Kidney capillary endothelial cell (primary cell): ENCODE measurements around the gene PRKN.

Experiments
- DNase-seq: peaks from one replicate; pipeline ENCODE4 v3.0.0-alpha.2; 2018; ENCODE audit warnings: low spot score

PRKN gene

DNA sequence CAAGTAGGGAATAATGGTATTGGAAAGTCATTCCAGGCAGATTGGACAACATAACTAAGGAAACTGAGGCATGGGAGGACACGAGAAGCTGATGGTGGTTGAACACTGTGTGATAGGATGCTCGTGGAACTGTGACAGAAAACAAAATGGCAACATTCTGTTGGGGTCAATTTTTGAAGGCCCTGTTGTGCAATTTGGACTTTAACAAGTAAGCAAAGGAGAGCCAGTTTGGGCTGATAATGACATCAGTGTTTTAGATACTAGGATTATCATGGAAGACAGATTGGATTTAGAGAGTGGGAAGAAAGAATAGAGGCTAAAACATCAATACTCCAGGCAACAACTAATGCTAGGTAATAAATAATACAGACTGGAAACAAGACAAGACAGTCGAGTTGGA lies 53.1 kb downstream of the PRKN start:
- no peak for DNase-seq

- no peak for DNase-seq
These were observed 55.9 kb downstream of the PRKN start for GRCh38 chr6:162671580-162672165.

DNA sequence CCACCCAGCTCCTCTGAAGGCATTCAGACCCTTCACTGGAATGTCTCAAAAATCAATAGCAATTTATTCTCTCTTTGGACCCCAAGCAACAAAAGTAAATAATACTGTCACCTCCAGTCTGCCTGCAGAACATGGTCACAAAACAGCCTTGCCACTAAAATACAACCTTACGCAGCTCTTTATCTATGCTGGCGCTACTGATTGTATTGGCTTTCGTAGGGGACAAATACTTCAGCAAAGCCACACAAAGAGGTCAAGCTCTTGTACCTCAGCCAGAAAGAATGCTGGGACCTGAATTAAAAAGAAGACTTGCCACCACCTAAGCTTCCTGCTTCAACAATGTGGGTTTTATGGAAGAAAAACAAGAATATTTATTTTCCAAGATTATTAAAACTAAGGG lies 57.2 kb downstream of the PRKN start:
- no peak for DNase-seq

GRCh38 chr6:162666246-162666645 lies 61.3 kb downstream of the PRKN start:
- no peak for DNase-seq

DNA sequence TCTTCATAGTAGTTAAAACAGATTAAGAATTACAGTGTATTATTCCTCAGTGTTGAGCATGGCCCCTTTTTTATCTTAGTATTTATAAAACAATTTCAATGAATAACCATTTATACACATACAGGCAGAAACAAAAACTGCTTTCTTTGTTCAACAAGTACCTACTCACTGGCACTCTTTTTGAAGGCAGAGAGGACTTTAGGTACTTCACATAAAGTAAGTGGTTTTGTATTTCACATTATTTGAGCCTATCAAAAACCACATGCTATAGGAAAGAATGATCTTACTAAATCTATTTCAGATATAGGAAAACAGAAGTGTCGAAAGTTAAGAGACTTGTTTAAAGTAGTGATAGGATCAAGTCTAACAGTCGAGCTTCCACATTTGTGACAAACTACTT lies 73.8 kb downstream of the PRKN start:
- no peak for DNase-seq

- no peak for DNase-seq
These were observed 76.1 kb downstream of the PRKN start for GRCh38 chr6:162651505-162651904.

DNA sequence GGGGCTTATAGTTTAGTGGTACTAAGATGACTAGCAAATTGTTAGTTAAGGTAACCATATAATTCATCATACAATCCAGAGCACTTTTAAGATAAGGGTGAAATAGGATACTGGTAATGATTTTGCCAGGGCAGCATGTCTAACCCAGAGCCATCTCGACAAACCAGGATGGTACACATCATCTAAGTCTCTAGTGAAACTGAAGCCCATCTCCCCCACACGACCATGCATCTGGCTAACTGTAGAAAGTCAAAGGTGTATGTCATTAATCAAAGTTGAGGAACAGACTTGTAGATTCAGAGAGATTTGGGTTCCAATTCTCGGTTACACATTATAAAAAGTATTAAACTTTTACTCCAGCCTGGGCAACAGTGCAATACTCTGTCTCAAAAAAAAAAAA lies 78.3 kb downstream of the PRKN start:
- no peak for DNase-seq

GRCh38 chr6:162644153-162644552 lies 83.4 kb downstream of the PRKN start:
- DNase-seq, result no peak

- no peak for DNase-seq
These were observed 86.8 kb downstream of the PRKN start for GRCh38 chr6:162640756-162641155.

DNA sequence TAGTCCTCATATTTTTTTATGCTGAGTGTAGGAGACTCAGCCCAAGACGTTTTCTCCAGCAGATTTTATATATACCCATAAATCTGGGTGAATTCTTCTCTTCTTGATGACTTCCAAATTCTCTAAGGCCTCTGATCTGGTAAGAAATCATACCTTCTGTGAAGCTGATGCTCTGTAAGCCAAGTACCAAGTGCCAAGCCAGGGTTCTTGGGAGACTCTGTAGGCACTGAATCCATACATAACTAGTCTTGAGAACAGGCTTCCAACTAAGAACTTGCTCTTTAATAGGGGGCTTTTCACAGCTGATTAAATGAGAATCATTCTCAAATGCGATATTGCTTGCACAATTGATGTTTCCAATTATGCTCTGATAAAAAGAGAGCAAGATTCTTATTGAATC lies 87.6 kb downstream of the PRKN start:
- DNase-seq, result no peak

- no peak for DNase-seq
These were observed 88.5 kb downstream of the PRKN start for GRCh38 chr6:162638931-162639574.

DNA sequence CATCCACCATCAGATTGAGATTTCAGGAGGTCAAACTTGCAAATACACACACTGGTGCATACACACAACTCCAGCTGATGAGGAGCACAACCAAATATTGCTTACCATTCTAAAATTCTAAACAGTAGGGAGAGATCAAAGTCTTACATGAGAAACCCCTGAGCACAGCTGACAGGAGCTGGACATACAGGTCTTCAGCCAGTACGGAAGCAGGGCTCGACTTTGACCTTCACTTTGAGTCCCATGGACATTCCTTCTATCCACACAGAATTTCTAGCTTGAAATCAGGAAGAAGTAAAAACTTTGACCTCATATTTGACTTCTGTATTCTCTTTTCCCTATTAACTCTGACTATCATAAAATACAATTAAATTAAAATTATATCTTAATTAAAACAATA lies 90.2 kb downstream of the PRKN start:
- DNase-seq, result no peak

GRCh38 chr6:162636167-162636566 lies 91.4 kb downstream of the PRKN start:
- no peak for DNase-seq

DNA sequence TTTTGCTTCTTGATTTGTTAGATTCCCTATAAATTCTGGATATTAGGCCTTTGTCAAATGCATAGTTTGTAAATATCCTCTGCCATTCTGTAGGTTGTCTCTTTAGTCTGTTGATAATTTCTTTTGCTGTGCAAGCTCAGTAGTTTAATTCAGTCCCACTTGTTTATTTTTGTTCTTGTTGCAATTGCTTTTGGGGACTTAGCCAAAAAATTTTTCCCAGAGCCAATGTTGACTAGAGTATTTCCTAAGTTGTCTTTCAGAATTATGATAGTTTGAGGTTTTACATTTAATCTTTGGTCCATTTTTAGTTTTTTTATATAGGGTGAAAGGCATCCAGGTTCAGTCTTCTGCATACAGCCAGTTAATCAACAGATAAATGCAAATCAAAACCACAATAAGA lies 96.0 kb downstream of the PRKN start:
- no peak for DNase-seq

DNA sequence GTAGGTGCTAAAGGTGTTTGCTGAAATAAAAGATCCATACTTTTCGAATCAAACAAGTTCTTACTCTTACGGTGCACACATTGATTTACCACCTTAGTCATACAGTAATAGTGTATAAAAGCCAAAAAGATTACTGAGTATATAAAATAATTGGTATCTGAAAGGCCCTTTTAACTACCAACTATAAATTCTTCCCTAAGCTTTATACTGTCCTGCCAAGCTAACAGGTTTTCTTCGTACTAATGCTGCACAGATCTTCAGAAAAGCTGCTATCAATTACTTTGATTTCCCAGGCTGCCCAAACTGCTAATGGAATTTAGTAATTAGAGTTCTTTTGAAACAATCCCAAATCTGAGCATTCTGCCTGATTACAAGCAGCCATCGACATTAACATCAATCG lies 97.5 kb downstream of the PRKN start:
- no peak for DNase-seq

DNA sequence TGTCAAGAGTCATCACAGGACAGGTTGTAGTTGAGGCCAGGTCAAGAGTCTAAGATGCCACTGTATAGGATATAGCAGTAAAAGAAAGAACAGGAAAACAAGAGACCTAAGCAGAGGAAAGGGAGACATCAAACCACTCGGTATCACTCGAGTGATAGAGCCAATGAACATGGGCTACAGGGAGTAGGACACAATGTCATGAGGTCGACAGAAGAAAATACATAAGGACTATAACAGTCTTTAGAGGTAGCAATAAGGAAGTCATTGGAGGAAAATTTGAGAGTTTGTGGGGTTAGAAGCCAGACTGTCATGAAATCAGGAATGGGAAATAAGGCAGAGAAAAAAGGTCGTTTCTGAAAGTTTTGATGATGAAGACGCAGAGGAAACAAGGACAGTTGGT lies 99.7 kb downstream of the PRKN start:
- no peak for DNase-seq

DNA sequence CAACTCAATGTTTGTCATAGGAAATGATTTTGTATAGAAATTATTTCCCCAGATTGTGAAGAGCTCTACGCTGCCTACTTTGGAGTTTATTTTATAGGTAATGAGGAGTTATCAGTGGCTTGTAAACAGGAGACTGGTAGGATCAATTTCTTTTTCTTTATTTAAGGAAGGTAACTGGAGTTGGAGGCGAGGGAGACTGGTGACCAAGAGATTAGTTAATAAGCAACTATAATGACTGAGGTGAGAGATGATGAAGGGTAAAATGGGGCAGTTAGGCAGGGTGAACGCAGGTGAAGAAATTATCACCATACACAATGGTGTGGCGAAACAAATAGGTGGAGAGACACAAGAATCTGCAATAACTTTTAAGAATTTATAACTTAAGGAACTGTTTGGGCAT lies 100.2 kb downstream of the PRKN start:
- no peak for DNase-seq

- no peak for DNase-seq
These were observed 100.7 kb downstream of the PRKN start for GRCh38 chr6:162626869-162627268.

DNA sequence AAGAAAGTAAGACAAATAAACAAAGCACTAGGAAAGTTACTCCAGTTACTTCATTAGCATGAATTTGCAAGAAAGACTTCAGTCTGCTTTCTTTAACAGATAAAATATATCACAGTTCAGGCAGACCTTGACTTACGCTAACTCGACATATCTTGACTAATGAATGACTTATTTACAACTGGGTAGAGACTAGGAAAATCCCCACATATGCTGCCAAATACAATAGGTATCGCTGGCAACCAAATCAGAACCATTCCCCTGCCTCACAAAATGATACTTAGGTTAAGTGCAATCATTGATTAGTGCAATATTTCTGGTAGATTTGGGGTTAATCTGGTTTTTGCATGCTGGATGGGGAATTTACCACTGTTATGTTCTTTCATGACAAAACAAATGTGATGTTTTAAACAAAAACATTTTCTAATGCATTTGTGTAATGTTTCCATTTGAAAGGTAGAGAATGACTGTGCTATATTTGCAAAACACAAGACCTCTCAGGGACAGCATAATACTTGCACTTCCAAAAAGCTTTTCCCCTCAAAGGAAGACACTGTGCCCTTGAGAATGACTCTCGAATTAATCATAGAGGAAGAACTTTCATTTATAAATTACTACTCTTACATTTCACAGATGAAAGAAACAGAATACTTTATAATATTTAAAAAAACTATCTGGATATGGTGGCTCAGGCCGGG lies 101.6 kb downstream of the PRKN start:
- DNase-seq, result no peak

- no peak for DNase-seq
These were observed 105.0 kb downstream of the PRKN start for GRCh38 chr6:162622572-162622971.

GRCh38 chr6:162621246-162621645 lies 106.3 kb downstream of the PRKN start:
- no peak for DNase-seq

DNA sequence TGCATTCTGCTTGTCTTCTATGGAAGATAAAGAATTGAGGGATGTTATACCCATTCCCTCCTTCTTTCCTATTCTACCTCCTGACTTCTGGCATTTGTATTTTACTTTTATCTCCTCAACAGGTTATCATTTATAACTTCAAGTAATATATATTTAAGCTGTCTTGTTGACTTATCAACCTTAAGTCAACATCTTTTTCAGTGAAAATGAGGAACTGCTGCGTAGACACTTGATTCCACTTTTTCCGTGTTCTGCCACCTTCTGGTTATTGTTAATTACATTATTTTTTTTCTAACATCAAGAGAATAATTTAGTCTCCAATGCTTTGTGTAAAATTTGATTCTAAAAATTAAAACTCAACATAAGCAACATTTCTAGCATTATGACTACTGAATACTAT lies 107.5 kb downstream of the PRKN start:
- DNase-seq, result no peak

- DNase-seq, result no peak
These were observed 109.0 kb downstream of the PRKN start for GRCh38 chr6:162618448-162619002.
